Heart left ventricle (tissue), 13 donors: ENCODE results near the gene ZYG11B.

Experiments
- CTCF ChIP-seq, 12 donors: fragments of 200-600 bp; sonication (generic) in 4 of 12; IDR thresholded peaks; one replicate each; pipeline versions ENCODE4 v1.5.0 to v1.8.0; 2018 to 2022; ENCODE audit warnings: antibody characterized with exemption in 12 of 12, mild to moderate bottlenecking in 5 of 12
- POLR2A ChIP-seq, 2 donors: fragments of 450-650 bp; IDR thresholded peaks; one replicate each; pipeline ENCODE4 v1.6.1; 2017; ENCODE audit warnings: antibody characterized with exemption in 2 of 2, mild to moderate bottlenecking in 2 of 2, moderate library complexity in 2 of 2
- donor health status: ischemic (EF 13 %, LVEDD 7.1; RV severe dilation, severe dysfunction).
- donor health status: DM: no; HTN: yes; CAD: no.
- donor health status: DM: no; HTN: no; CAD: no.
- donor health status: ischemic (EF 25% LVEDD 6.9; RV normal size, moderate dysfunction).
- donor health status: ischemic (EF 25% LVEDD 5.7; RV mildly dilated, moderate dysfunction).
- donor health status: ischemic (EF 35%, LVEDD 5.7; RV mildly dilated, moderate dysfunction).
- donor health status: nonischemic (EF 11% LVEDD 7.7; RV severe dilation, severe dysfunction).
- donor health status: DM: yes; HTN: yes; CAD: no.
- donor health status: PGD.
- donor health status: ischemic (EF 29% LVEDD 5.4; RV normal size, mild dysfunction).
- donor health status: nonischemic (EF 23%, LVEDD 6.1; RV moderate dilation, normal function).

DNA sequence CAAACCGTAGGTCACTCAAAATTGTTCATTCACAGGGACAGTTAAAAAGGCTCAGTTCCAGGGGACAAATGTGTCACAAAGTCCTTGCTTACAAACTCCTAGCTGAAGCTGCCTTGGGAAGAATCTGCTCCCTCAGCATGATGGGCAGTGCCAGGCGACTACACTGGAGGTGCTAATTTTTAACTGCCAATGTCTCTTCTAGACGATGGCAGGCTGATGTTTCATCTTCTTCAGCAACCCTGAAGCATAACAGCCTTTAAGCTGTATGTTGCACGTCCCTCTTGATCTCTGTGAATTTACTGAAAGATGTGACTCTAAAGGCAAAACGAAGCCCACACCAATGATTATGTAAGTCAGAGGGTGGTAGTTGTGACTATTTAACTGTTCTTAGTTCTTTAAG is 39.4 kb upstream of the ZYG11B start:
- TF ChIP-seq CTCF (IDR thresholded peaks at IDR 0.05) (no peak), POLR2A (IDR thresholded peaks at IDR 0.05) (no peak)
